LHCN-M2 (cell line): ENCODE measurements around the gene PROC. TPM values are rescaled to one million over a fixed set of nuclear protein-coding genes. Genes with fewer than 3 reads are reported as not detected.

Source experiments
- DNase-seq: peaks from one replicate; pipeline ENCODE4 v3.0.0-alpha.2; 2012; ENCODE audit warnings: low read depth
- total RNA-seq: library from RNA; depleted of rRNA; stranded (reverse); fragments of >200 nt; gene quantifications from 2 replicates; pipeline ENCODE4 v1.2.3, GENCODE V29; 2014

The PROC gene
- total RNA-seq, 1 experiment from 2014 or later: not detected

- DNase-seq: peak; percentile 81
These were observed 4.2 kb upstream of the PROC start for GRCh38 chr2:127413782-127414637.

GRCh38 chr2:127414638-127415592 is 3.3 kb upstream of the PROC start:
- no peak for DNase-seq

- DNase-seq: no peak
These were observed 2.4 kb upstream of the PROC start for GRCh38 chr2:127415593-127416505.

- peak; percentile 41 for DNase-seq
These were observed 1.7 kb upstream of the PROC start for GRCh38 chr2:127416506-127417001.

- no peak for DNase-seq
These were observed 821 bp upstream of the PROC start for GRCh38 chr2:127417406-127417805.

- DNase-seq: no peak
These were observed 844 bp downstream of the PROC start for GRCh38 chr2:127419112-127419430.

- no peak for DNase-seq
These were observed 1.3 kb downstream of the PROC start for GRCh38 chr2:127419448-127420038.

- DNase-seq: no peak
These were observed 2.0 kb downstream of the PROC start for GRCh38 chr2:127420039-127420864.

- DNase-seq: no peak
These were observed 3.0 kb downstream of the PROC start for GRCh38 chr2:127421116-127421800.

GRCh38 chr2:127421871-127422558 is 3.8 kb downstream of the PROC start:
- DNase-seq: no peak

GRCh38 chr2:127422559-127423477 is 4.6 kb downstream of the PROC start:
- no peak for DNase-seq

- DNase-seq: no peak
These were observed 5.2 kb downstream of the PROC start for GRCh38 chr2:127423478-127423843.

- no peak for DNase-seq
These were observed 5.7 kb downstream of the PROC start for GRCh38 chr2:127423880-127424279.

GRCh38 chr2:127424598-127425520 is 6.6 kb downstream of the PROC start:
- DNase-seq: no peak

GRCh38 chr2:127425540-127426490 is 7.6 kb downstream of the PROC start:
- DNase-seq: no peak
